ENCODE data around the gene TMEM54. TPM values are rescaled to one million over a fixed set of nuclear protein-coding genes. Genes with fewer than 3 reads are reported as not detected.

Gene TMEM54
- total RNA-seq, 1 experiment from 2014 or later, result 110 TPM

DNA sequence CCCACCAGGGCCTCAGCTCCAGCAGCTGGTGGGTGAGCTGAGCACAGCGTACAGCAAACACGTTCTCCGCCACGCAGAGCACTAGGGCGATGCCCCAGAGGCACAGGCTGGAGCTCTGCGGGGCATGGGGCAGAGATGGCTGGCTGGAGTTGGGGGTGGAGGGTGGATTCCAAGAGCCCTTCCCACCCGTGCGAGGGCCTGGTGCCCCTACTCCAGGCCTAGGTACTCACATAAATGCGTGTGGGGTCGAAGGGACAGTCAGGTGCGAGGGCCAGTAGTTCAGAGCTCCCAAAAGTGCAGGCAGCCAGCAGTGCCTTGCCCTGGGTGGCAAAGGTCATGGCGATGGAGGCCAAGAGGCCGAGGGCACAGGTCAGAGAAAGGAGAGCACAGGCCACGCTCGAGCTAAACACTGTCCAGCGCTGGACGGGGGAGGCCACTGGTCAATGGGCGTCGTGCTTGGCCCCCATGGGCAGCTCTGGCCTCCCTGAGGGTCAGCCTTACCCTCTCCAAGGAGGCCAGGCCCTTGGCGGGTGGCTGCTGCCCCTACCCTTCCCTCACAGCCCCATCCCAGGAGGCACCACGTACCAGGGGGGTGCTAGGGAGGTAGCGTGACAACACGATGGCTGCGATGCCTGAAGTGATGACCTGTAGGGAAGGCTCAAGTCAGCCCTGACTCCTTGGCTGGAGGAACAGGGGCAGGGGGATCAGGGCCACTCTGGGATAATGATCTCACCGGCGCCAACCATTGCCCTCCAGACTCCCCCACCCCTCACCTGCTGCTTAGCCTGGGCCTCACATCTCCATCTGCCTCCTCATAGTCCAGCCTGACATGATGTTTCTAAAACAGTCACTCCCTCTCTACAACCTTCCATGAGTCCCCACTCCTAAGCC lies 5.6 kb downstream of the TMEM54 start:
- no peak for DNase-seq (ENCODE audit: low read depth)

DNA sequence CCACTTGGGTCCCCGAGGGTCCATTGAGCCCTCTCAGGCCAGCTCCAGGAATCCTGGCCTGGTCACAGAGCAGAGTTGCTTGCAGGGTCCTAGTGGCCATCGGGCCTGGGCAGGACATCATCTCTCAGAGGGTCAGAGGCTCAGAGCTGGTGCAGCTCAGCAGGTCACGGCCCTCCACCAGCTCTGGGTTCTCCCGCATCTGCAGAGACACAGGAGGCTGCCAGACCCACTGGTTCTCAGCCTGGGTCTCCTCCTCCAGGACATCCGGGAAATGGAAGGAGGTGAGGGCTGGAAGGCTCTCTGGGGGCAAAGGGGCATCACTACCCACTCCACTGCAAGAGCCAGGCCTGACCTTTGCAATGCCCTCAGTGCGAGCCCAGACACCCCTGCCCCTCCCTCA lies 6.5 kb downstream of the TMEM54 start:
- DNase-seq (ENCODE audit: low read depth), result no peak

DNA sequence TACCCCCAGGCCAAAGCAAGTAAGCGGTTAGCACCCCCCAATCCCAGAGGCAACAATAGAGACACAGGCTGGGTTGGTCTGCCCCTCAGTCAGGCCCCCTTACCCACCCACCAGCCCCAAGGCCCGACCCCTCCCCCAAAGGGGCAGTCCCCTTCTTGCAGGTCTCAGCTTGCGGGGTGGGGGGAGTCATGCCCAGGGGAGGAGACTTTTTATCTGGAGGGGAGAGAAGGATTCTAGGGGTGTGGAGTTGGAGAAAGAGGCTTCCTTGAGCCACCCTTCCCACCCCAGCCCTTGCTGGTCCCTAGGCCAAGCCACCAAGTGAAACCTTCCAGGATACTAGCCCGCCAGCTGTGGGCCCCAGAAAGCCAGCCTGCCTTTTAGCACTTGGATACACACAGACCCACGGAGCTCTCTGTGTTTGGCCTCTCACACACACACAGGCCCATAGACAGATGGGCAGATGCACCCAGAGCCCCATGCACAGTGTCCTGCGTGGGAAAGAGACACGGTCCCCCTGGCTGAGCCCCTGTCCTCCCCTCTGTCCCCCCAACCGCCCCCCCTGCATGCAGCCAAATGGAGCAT lies 7.1 kb downstream of the TMEM54 start:
- DNase-seq (ENCODE audit: low read depth), result no peak

DNA sequence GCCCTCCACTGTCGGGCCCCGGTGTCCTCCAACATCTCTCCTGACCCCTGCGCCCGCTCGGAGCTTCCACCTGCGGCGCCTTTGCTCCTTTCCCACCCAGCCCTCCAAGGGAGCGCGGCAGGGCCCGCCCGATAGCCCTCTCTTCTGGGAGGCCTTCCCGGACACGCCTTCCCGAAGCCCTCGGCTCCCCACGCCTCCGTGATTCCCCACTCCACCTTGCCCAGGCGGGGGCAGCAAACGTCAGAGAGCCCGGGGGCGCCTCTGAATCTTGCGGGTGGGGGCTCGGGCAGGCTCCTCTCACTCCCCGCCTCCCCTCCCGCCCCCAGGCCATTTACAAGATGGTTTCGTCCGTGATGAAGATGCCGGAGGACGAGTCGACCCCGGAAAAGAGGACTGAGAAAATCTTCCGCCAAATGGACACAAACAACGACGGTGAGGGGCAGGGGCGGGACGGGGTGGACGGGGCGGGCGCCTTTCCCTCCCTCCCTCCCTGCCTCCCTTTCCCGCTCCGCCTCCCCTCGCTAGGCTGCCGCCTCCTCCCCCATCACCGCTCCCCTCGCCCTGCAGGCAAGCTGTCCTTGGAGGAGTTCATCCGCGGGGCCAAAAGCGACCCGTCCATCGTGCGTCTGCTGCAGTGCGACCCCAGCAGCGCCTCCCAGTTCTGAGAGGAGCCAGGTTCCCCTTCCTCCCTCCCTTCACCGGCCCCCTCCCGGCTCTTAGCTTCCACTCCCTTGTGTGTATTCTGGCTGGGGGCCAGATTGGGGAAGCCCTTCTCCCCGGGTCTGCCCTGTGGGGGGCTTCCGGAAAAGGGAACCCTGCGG lies 7.8 kb downstream of the TMEM54 start:
- DNase-seq (ENCODE audit: low read depth), result peak; percentile 36

DNA sequence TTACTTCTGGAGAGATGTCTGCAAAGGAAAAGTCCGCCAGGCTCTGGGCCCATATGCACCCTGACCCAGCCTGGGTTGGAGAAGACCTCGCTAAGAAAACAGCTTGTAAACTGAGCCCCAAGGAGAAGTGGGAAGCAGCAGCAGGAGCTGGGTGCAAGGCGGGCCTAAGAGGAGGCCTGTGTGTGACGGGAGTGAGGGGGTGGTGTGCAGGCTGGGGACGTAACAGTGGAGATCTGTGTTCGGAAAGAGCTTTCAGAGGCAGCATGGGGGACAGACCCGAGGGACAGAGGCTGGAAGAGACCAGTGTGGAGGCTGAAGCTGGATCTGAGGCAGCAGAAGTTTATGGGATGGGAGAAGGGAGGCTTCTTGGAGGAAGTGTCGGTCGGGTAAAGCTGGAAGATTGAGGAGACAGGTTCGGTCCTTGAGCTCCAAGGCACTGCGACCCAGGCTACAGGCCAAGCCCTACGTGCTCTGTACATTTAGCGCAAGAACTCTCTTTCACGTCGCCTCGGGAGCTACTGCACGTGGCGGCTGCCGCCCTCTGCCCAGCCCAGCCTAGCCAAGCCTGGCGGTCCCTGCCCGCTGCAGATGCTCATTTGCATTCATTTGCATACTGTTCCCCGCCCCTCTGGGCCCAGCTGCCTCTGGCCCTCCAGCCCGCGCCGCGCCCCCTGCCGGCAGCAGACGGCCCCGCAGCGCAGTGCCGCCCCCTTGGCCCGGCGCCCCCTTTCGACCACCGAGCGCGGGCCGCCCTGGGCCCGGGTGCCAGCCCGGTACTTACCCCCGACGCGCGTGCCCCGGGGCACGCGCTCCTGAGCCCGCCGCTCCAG lies 8.6 kb downstream of the TMEM54 start:
- peak; percentile 57 for DNase-seq (ENCODE audit: low read depth)

DNA sequence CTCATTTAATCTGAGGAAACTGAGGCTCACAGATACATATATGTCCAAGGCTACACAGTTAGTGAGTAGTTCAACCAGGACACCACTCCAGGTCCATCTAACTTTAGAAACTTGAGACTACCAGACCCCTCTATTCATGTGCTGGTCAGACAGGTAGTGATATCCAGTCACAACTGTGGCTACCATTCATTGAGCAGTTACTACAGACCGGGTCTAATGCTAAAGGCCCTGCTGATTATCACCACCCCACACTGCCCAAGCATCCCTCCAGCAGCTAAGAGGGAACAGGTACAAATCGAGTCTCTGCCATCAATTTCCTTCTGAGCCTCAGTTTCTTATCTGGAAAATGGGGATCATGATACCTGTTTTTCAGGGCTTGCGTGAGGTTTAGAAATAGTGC lies 9.6 kb downstream of the TMEM54 start:
- no peak for DNase-seq (ENCODE audit: low read depth)

DNA sequence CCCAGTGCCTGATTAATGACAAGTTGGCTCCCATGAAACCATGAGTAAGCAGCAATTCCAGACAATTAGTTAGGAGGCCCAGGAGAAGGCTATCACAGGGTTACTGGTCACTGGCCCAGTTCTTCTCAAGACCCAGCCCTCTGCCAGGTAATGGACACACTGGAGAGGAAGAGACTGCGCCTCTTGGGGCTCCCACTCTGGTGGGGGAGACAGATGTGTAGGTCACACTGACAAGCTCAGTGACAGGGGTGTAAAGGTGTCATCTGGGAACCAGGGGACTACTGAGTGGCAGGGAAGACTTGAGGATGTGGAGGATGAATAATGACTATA lies 10.0 kb downstream of the TMEM54 start:
- no peak for DNase-seq (ENCODE audit: low read depth)

DNA sequence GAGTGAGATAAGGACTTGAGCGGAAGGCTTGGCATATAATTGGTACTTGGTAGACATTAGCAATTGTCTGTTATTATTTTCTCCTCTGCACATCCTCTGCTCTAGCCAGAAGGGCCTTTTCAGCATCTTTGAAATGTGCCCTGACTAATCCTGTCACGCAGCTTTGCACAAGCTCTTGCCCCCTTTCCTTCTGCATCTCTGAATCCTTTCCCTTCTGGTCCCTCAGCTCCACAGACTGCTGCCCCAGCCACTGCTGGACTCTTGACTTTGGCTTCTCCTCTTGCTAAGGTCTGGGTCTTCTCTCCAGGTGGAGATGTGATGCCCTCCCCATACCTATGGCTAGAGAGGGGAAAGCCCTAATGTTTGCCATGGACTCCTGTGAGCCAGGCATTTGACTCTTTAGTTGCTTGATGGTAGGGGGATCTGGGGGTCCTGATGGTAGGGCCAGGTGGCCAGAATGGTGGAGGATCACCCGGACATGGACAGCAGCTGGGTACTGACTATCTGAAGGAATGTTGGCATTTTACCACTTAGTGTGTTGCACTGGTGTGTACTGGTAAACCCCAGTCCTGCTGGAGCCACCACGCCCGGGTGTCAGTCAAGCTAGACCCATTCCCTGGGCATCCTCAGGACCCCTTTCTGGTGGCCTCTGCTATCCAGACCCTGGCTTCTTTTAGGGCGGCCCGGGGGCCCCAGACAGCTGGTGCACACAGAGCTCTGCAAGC lies 10.5 kb downstream of the TMEM54 start:
- DNase-seq (ENCODE audit: low read depth), result no peak

DNA sequence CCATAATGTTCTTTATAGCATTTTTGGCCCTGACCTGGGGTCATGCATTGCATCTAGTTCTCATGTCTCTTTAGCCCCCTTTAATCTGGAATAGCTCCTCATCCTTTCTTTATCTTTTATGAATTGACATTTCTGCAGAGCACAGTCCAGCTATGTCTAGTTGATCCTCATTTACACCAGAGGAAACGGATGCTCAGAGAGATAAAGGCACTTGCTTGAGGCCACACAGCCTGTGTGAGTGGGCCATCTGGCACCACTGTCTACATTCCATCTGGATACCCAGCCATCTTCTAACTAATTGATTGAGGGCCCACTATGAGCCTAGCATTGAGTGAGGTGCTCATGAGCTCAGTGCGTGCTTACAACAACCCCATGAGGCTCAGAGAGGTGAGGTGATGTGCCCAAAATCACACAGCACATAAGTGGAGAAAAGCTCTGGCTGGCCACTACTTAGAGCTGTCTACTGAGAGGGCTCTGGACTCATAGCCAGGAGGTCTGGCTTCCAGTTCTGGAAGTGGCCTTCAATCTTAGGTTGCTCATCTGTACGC lies 11.4 kb downstream of the TMEM54 start:
- DNase-seq (ENCODE audit: low read depth), result no peak

DNA sequence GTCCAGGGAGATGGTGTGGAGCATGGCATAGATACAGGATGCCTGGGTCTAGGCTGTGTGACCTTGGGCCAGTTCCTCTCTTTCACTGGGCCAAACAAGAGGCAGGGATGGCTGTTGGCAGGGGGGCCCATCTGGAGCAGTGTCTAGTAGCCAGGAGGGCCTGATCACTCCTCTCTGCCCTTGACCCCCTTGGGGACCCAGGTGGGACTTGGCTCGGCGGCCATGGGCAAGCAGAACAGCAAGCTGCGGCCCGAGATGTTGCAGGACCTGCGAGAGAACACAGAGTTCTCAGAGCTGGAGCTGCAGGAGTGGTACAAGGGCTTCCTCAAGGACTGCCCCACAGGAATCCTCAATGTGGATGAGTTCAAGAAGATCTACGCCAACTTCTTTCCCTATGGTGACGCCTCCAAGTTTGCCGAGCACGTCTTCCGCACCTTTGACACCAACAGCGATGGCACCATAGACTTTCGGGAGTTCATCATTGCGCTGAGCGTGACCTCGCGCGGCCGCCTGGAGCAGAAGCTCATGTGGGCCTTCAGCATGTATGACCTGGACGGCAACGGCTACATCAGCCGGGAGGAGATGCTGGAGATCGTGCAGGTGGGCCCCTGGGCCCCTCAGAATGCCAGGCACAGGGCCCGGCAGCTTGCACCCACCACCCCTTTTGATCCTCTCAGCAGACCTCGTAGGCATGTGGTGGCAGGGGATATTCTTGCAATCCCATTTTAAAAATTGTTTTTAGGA lies 12.3 kb downstream of the TMEM54 start:
- no peak for DNase-seq (ENCODE audit: low read depth)

DNA sequence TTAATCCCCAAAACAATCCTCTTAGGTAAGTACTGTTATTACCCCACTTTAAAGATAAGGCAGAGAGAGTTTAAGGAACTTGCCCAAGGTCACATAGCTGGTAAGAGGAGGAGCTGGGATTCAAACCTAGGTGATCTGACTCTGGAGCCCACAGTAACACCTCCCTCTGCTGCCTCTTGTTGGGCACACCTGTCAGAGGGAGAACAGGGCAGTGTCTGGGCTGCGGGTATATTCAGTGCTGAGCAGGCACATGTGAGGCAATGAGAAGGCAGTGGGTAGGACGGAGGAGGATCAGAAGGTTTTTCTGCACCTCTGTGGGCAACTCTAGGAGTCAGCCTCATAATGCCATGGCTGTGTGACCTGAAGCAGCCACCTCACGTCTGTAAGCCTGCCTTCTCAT lies 13.1 kb downstream of the TMEM54 start:
- no peak for DNase-seq (ENCODE audit: low read depth)

DNA sequence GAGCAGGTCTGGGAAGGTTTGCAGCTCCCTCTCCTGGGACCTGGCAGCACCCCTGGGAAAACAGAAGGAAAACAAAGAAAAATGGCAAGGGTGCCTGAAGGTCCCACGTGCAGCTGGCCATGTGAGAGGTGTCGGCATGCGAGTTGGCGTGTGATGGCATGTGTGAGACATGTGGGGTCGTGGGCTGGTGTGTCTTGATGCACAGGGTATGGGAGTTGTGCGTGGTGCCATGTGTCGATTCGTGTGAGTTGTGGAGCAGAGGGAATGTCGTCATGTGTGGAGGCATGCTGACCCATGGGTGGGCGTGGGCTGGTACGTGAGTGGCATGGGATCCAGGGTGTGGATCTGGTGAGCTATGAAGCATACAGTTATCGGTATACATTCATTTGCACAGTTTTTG lies 13.6 kb downstream of the TMEM54 start:
- DNase-seq (ENCODE audit: low read depth), result no peak

DNA sequence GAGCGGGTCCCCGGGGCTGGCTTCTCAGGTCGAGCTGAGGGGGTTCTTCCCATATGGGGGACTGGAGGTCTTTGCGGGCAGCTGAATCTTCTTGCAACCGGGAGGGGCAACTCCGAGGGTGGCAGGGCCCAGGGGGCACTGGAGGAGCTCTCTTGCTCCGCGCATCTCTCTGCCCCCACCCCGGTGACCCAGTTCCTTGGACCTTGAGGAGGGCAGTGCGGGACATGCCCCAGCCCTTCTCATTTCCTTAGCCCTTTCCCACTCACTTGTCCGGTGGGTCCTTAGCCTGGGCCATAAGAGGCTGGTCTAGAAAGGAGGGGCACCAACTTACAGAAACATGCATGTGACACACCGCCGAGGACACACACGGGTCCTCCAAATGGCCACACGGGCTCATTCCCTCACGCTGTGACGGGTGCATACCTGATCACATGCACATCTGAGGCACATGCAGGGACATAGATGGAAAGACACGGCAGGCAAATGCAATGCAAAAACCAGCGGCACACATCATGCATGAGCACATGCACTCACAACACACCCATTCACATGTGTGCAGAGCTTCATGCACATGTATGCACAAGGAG lies 14.3 kb downstream of the TMEM54 start:
- no peak for DNase-seq (ENCODE audit: low read depth)

DNA sequence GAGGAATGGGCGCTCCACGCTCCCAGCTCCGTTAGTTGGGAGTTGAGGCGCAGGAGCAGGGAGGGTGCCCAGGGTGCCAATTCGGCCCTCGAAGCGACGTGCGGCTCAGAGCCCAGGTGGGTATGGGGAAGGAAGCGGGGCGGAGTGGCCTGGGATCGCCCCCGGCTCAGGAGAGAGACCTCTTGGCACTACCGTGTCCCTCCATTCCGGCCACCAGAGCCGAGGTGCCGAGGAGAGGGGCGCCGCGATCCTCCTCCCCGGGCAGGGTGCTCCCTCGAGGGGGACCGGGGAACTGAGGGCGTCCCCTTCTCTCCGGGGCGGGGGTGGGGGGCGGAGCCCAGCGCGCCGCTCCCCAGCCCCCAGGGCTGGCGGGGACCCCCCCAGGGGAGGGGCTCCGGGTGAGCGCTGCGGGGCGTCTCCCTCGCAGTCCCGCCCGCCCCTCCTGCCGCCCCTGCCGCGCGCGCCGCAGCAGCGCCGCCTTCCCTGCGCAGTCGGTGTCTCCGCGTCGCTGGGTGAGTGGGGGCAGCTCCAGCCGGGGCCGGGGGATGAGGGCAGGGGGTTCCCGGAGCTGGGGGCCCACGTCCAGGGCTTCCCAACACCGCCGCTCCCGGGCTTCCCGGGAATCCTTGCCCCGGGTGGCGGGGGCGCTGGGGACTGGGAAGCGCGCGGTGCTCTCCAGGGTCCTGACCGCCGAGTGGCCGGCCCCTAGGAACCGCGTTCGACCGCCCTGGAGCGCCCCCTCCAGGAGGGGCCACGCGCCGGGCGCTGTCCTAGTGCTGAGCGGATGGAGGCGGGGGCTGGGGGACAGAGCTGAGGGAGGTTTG lies 15.0 kb downstream of the TMEM54 start, which contains the start of gene HPCA:
Gene HPCA (plus strand): TSS at position 488 of the 824 bp plus-strand sequence. CDS start 2,408 bp downstream, outside the sequence.
- DNase-seq (ENCODE audit: low read depth), result peak; percentile 41

DNA sequence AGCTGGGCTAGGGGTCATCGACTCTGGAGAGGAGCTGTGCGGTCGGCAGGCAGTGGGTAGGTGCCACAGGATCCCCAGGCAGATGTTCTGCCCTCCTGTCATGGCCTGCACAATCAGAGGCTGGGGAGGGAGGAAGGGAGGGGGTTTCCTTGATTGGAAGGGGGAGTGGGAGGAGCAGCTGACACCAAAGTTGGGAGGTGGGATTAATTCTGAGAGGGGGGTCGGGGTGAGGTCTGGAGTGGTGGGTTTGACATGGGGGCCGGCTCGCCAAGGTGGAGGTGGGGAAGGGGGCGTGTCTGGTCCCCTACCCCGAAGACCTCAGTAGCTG lies 15.5 kb downstream of the TMEM54 start:
- DNase-seq (ENCODE audit: low read depth), result no peak

DNA sequence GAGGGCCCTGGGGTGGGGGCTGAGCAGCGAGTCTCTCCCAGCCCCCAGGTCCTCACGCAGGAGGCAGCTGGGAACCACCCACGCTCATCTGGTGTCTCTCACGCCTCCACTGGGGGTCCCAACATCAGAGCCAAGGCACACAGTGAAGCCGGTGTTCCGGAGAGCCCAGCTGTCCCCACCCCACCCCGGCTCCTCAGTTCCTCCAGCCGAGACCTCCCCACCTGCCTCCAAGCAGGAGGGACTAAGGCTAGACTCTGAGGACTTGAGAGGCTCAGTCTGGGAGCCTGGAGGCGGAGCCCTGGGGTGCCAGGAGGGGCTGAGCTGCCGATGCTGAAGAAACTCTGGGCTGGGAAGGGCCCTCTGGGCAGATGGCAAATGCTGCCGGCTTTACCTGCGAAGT lies 16.5 kb downstream of the TMEM54 start:
- no peak for DNase-seq (ENCODE audit: low read depth)

DNA sequence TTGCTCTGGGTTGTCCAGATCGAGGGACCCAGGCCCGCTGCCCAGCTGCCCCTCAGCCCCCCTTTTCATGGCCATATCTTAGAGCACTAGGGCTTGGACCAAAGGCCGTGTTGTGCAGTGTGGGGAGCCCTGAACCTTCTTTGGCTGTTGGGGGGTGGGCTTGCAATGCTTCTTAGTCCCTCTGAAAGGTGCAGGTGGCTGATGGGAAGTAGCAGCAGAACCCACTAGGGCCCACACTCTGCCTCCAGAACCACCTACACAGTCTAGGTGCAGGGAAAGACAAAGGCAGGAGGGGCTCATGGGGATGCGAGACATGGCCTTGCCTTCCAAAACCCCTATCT lies 17.2 kb downstream of the TMEM54 start:
- no peak for DNase-seq (ENCODE audit: low read depth)

DNA sequence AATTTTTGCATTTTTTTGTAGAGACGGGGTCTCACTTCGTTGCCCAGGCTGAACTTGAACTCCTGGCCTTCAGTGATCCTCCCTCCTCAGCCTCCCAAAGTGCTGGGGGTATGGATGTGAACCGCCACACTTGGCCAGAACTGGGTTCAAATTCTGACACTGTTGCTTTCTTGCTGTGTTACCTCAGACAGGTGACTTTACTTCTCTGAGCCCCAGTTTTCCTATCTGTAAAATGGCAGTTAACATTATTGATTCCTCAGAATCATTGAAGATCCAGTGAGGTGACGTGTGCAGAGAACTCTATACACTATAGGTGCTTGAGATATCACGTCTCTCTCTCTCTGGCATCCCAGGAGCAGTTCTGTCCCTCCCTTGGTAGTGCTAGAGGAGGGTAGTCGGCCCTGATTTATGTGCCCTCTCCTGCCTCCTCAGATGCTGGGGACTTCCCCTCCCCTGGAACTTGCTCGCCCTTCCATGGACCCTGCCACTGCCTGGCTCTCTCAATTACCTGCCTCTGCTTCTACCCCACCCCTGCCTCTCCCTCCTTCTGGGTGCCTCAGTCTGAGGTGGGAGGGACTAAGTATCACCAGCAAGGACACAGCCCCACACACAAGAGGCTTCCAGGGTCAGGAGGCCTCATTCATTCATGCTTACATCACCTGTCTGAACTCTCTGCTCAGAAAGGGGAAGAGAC lies 17.7 kb downstream of the TMEM54 start:
- no peak for DNase-seq (ENCODE audit: low read depth)
